ENCODE results near the gene EML1.

The EML1 gene

DNA sequence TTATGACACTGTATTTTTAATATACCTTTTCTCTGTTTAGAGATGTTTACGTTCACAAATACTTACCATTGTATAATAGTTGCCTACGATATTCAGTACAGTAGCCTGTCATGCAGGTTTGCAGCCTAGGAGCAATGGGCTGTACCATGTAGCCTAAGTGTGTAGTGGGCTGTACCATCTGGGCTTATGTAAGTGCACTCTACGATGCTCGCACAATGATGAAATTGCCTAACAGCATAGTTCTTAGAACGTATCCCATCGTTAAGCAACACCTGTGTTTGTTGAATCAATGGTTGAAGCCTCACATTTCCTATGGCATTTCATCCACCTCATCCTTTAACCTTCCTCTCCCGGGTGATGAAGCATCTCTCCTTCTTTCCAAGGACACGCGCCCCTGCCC lies 12.5 kb upstream of the EML1 start:
- no peak for DNase-seq (ENCODE audit: low read depth, low spot score)
- TF ChIP-seq, protein P1, sequence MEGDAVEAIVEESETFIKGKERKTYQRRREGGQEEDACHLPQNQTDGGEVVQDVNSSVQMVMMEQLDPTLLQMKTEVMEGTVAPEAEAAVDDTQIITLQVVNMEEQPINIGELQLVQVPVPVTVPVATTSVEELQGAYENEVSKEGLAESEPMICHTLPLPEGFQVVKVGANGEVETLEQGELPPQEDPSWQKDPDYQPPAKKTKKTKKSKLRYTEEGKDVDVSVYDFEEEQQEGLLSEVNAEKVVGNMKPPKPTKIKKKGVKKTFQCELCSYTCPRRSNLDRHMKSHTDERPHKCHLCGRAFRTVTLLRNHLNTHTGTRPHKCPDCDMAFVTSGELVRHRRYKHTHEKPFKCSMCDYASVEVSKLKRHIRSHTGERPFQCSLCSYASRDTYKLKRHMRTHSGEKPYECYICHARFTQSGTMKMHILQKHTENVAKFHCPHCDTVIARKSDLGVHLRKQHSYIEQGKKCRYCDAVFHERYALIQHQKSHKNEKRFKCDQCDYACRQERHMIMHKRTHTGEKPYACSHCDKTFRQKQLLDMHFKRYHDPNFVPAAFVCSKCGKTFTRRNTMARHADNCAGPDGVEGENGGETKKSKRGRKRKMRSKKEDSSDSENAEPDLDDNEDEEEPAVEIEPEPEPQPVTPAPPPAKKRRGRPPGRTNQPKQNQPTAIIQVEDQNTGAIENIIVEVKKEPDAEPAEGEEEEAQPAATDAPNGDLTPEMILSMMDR (IDR thresholded peaks at IDR 0.05; ENCODE audit: low read depth, low read length), result no peak
- in situ Hi-C loops (cut with HindIII; ENCODE audit: low sequenced_read_pairs), result no loop called here
- H3K4me3 ChIP-seq (ENCODE audit: low read depth, low read length), result no peak overlapping the region

DNA sequence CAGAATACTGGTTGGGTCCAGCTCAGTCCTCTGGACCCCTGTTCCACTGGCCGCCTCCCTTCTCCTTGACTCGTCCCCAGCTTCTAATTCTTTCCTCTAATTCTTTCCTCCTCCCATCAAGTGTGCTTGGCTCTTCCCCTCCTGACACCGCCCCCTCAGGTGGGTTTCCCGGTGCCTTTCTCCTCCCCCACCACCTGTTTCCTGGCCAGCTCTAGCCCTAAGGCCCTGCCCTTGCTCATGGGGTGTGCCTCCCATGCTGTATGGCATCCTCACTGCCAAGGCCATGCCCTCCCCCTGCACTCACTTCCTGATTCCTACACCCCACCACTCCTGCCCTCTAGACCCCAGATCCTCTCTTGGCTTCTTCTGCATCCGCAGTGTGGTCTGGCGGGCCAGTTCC lies 12.1 kb upstream of the EML1 start:
- TF ChIP-seq, protein P1 (IDR thresholded peaks at IDR 0.05; ENCODE audit: low read depth, low read length), result no peak
- in situ Hi-C loops (cut with HindIII; ENCODE audit: low sequenced_read_pairs), result no loop called here
- no peak for DNase-seq (ENCODE audit: low read depth, low spot score)
- H3K4me3 ChIP-seq (ENCODE audit: low read depth, low read length), result no peak overlapping the region

DNA sequence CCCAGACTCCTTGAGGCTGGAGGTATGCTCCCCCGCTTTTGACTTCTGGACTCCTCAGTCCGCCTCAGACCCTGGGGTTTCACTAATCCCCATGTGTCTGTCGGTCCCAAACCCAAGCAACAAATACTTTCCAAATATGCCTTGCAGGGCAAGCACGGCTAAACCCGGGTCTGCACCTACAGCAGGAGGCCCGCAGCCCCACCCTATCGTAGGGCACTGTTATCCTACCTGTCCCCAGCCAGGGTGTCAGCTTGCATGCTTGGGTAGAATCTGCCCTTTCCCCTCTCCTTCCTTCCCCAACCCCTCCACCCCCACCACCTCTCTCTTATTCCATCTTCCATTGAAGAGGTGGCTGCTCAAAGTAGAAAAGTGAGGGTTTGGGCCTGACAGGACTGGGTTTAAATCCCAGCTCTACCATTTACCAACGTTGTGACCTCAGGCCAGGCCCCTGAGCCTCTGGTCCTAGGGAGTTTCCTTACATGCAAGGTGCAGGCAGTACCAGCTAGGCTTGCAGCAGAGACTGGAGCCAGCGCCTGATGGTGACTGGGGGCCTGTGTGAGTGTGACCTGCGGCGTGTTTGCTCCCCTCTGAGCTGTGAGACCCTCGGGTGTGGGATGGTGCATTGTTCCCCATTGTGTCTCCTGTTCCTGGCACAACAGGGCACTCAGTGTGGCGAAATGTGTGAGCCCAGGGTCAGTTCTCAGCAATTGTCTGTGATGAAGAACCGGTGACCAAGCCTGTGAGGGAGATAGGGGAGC lies 11.2 kb upstream of the EML1 start:
- in situ Hi-C loops (cut with HindIII; ENCODE audit: low sequenced_read_pairs), result no loop called here

DNA sequence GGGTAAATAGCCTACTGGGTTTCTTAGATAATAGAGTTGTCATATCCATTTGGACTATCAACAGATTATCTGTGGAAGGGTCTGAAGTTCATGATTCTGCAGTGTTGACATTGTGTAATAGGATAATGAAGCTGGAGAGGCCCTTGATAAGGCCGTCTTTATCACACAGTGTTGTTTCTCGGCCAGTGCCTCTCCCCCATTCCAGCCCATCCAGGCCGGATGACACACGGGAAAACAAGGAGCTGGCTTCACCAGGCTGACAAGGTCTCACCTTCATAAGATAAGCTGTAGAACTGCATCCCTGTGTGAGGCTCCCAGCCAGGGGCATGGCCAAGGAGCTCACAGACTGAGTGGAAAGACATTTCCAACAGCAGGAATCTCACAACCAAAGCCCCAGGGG lies 8.7 kb upstream of the EML1 start:
- DNase-seq (ENCODE audit: low read depth, low spot score), result no peak
- H3K4me3 ChIP-seq (ENCODE audit: low read depth, low read length), result no peak overlapping the region
- TF ChIP-seq, protein P1 (IDR thresholded peaks at IDR 0.05; ENCODE audit: low read depth, low read length), result no peak
- in situ Hi-C loops (cut with HindIII; ENCODE audit: low sequenced_read_pairs), result no loop called here

More for the DNA sequence above, 11.2 kb upstream of the EML1 start:
- no peak overlapping the region for H3K4me3 ChIP-seq (ENCODE audit: low read depth, low read length)
- no peak for DNase-seq (ENCODE audit: low read depth, low spot score)
- TF ChIP-seq, protein P1 (IDR thresholded peaks at IDR 0.05; ENCODE audit: low read depth, low read length), result no peak

DNA sequence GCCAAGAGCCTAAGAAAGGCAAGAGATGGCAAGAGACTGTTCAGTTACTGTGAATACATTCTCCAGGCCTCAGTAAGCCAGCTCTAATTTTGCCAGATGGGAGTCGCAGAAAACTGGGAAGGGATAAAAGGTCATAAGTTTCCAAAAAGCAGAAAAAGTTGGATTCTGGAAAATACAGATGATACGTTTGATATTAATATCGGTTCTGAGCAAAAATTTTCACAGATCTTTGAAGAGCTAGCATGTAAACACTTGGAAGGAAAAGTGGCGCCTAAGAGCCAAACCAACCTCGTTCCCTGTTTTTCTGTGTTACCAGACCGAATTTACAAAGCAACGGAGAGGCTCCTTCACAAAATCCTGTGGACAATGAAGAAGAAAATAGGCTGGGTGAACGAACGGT lies 7.8 kb upstream of the EML1 start:
- H3K4me3 ChIP-seq (ENCODE audit: low read depth, low read length), result no peak overlapping the region
- no peak for DNase-seq (ENCODE audit: low read depth, low spot score)
- in situ Hi-C loops (cut with HindIII; ENCODE audit: low sequenced_read_pairs), result no loop called here
- TF ChIP-seq, protein P1 (IDR thresholded peaks at IDR 0.05; ENCODE audit: low read depth, low read length), result no peak

DNA sequence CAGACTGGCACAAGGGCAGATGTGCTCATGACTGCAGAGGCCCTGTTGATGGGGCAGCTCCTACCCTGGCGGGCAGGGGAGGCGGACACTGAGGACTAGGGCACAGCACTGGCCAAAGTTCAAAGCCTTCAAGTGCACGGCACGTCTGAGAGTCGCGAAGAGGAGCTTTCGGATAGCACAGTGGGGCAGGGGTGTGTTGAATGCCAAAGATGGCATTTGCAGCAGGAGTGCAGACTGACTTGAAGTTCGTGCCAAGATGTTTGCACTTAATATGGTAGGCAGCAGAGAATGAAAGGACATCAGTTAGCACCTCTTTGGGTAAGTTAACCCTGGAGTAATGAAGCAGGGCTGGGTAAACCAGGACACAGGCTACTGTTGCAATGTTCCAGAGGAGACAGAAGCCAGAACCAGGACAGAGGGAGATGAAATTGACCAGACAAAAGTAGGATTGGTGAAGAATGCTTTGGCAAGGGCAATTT lies 6.7 kb upstream of the EML1 start:
- in situ Hi-C loops (cut with HindIII; ENCODE audit: low sequenced_read_pairs), result no loop called here
- TF ChIP-seq, protein P1 (IDR thresholded peaks at IDR 0.05; ENCODE audit: low read depth, low read length), result no peak
- no peak overlapping the region for H3K4me3 ChIP-seq (ENCODE audit: low read depth, low read length)
- no peak for DNase-seq (ENCODE audit: low read depth, low spot score)
